GM10266 (cell line): ENCODE results near the gene NPAS4.

Experiments used
- DNase-seq: peaks from one replicate; pipeline ENCODE4 v3.0.0; 2012; ENCODE audit errors: extremely low spot score
- TF ChIP-seq, protein P1 (sequence below): IDR thresholded peaks from 2 replicates; pipeline ENCODE4 v1.5.1; 2012; ENCODE audit warnings: mild to moderate bottlenecking, low read depth; ENCODE audit not compliant: control insufficient read depth, insufficient read depth; ENCODE audit errors: missing control alignments

NPAS4 gene

DNA sequence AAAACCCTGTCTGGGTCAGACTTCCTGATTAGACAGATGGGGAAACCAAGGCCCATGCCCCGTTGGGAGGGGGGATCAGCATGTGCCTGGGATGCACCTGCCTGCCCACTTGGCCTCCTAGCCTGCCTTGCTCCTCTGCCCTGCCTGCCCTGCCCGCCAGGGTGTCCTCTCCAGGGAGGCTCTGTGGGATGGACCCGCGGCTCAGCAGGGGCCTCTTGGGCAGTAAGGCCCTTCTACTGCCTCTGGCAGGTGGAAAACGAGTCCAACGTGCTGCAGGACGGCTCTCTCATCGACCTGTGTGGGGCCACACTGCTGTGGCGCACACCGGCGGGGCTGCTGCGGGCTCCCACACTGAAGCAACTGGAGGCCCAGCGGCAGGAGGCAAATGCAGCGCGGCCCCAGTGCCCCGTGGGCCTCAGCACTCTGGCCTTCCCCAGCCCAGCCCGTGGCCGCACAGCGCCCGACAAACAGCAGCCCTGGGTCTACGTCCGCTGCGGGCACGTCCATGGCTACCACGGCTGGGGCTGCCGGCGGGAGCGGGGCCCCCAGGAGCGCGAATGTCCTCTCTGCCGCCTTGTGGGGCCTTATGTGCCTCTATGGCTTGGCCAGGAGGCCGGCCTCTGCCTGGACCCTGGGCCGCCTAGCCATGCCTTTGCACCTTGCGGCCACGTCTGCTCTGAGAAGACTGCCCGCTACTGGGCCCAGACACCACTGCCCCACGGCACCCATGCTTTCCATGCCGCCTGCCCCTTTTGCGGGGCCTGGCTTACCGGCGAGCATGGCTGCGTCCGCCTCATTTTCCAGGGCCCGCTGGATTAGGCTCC, 54.7 kb downstream of the NPAS4 start:
- no peak for DNase-seq

More for the DNA sequence above, 54.7 kb downstream of the NPAS4 start:
- TF ChIP-seq, protein P1, sequence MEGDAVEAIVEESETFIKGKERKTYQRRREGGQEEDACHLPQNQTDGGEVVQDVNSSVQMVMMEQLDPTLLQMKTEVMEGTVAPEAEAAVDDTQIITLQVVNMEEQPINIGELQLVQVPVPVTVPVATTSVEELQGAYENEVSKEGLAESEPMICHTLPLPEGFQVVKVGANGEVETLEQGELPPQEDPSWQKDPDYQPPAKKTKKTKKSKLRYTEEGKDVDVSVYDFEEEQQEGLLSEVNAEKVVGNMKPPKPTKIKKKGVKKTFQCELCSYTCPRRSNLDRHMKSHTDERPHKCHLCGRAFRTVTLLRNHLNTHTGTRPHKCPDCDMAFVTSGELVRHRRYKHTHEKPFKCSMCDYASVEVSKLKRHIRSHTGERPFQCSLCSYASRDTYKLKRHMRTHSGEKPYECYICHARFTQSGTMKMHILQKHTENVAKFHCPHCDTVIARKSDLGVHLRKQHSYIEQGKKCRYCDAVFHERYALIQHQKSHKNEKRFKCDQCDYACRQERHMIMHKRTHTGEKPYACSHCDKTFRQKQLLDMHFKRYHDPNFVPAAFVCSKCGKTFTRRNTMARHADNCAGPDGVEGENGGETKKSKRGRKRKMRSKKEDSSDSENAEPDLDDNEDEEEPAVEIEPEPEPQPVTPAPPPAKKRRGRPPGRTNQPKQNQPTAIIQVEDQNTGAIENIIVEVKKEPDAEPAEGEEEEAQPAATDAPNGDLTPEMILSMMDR: no peak
